ENCODE measurements around the gene KEAP1. TPM values are rescaled to one million over a fixed set of nuclear protein-coding genes. Genes with fewer than 3 reads are reported as not detected.

Gene KEAP1
- total and polyA plus RNA-seq, 2 of the 8 experiments (the other 6 are each of a cell fraction or from before 2014, with no cell fraction given): 80.6 to 106 TPM

DNA sequence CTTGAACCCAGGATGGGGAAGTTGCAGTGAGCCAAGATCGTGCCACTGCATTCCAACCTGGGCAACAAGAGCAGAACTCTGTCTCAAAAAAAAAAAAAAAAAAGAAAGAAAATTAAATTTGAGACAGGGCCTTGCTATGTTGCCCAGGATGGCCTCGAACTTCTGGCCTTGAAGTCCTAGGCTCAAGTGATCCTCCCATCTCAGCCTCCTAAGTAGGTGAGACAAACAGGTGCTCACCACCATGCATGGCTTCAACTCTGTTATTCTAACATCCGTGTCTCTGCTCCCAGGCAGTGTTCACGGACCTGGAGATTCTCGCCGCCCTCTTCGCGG, 42.5 kb downstream of the KEAP1 start (continued):
- TF ChIP-seq, protein P1, sequence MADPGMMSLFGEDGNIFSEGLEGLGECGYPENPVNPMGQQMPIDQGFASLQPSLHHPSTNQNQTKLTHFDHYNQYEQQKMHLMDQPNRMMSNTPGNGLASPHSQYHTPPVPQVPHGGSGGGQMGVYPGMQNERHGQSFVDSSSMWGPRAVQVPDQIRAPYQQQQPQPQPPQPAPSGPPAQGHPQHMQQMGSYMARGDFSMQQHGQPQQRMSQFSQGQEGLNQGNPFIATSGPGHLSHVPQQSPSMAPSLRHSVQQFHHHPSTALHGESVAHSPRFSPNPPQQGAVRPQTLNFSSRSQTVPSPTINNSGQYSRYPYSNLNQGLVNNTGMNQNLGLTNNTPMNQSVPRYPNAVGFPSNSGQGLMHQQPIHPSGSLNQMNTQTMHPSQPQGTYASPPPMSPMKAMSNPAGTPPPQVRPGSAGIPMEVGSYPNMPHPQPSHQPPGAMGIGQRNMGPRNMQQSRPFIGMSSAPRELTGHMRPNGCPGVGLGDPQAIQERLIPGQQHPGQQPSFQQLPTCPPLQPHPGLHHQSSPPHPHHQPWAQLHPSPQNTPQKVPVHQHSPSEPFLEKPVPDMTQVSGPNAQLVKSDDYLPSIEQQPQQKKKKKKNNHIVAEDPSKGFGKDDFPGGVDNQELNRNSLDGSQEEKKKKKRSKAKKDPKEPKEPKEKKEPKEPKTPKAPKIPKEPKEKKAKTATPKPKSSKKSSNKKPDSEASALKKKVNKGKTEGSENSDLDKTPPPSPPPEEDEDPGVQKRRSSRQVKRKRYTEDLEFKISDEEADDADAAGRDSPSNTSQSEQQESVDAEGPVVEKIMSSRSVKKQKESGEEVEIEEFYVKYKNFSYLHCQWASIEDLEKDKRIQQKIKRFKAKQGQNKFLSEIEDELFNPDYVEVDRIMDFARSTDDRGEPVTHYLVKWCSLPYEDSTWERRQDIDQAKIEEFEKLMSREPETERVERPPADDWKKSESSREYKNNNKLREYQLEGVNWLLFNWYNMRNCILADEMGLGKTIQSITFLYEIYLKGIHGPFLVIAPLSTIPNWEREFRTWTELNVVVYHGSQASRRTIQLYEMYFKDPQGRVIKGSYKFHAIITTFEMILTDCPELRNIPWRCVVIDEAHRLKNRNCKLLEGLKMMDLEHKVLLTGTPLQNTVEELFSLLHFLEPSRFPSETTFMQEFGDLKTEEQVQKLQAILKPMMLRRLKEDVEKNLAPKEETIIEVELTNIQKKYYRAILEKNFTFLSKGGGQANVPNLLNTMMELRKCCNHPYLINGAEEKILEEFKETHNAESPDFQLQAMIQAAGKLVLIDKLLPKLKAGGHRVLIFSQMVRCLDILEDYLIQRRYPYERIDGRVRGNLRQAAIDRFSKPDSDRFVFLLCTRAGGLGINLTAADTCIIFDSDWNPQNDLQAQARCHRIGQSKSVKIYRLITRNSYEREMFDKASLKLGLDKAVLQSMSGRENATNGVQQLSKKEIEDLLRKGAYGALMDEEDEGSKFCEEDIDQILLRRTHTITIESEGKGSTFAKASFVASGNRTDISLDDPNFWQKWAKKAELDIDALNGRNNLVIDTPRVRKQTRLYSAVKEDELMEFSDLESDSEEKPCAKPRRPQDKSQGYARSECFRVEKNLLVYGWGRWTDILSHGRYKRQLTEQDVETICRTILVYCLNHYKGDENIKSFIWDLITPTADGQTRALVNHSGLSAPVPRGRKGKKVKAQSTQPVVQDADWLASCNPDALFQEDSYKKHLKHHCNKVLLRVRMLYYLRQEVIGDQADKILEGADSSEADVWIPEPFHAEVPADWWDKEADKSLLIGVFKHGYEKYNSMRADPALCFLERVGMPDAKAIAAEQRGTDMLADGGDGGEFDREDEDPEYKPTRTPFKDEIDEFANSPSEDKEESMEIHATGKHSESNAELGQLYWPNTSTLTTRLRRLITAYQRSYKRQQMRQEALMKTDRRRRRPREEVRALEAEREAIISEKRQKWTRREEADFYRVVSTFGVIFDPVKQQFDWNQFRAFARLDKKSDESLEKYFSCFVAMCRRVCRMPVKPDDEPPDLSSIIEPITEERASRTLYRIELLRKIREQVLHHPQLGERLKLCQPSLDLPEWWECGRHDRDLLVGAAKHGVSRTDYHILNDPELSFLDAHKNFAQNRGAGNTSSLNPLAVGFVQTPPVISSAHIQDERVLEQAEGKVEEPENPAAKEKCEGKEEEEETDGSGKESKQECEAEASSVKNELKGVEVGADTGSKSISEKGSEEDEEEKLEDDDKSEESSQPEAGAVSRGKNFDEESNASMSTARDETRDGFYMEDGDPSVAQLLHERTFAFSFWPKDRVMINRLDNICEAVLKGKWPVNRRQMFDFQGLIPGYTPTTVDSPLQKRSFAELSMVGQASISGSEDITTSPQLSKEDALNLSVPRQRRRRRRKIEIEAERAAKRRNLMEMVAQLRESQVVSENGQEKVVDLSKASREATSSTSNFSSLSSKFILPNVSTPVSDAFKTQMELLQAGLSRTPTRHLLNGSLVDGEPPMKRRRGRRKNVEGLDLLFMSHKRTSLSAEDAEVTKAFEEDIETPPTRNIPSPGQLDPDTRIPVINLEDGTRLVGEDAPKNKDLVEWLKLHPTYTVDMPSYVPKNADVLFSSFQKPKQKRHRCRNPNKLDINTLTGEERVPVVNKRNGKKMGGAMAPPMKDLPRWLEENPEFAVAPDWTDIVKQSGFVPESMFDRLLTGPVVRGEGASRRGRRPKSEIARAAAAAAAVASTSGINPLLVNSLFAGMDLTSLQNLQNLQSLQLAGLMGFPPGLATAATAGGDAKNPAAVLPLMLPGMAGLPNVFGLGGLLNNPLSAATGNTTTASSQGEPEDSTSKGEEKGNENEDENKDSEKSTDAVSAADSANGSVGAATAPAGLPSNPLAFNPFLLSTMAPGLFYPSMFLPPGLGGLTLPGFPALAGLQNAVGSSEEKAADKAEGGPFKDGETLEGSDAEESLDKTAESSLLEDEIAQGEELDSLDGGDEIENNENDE (IDR thresholded peaks at IDR 0.05; ENCODE audit: insufficient replicate concordance, low read length): no peak
- TF ChIP-seq RNF2 (IDR thresholded peaks at IDR 0.05; ENCODE audit: borderline replicate concordance, low read depth, low read length, missing control alignments, poor library complexity, severe bottlenecking) (no peak), NRF1 (IDR thresholded peaks at IDR 0.05; ENCODE audit: low read depth, low read length) (no peak), TAF7 (optimal IDR thresholded peaks at IDR 0.05; ENCODE audit: borderline replicate concordance, low read depth, low read length) (no peak), KDM1A (IDR thresholded peaks at IDR 0.05; ENCODE audit: borderline replicate concordance, low read length) (peak; percentile 44; the same call in 1 of the 2 replicates), POLR2AphosphoS5 (IDR thresholded peaks at IDR 0.05; ENCODE audit: low read depth, low read length) (no peak)

All from H1 (cell line).